GM12878 (cell line): ENCODE data around the gene DNAJB8.

Experiments
- CEBPB ChIP-seq, 2 experiments: fragments of 150-350 bp in 1 of 2; IDR thresholded peaks; 2 replicates each; pipeline ENCODE4 v1.6.1; 2012 to 2014; ENCODE audit warnings: low read depth in 2 of 2, low read length in 2 of 2, borderline replicate concordance in 1 of 2, inconsistent platforms in 1 of 2
- CHD2 ChIP-seq: IDR thresholded peaks from 2 replicates; pipeline ENCODE4 v1.6.1; 2011; ENCODE audit warnings: low read depth, low read length, improper control_type of control experiment, borderline replicate concordance
- GABPA ChIP-seq: IDR thresholded peaks from 2 replicates; pipeline ENCODE4 v1.6.1; 2014; ENCODE audit warnings: antibody characterized with exemption, low read depth, mild to moderate bottlenecking, inconsistent platforms
- KDM1A ChIP-seq: fragments of 200-600 bp; sonication (generic); IDR thresholded peaks from 2 replicates; pipeline ENCODE4 v1.6.1; 2016; ENCODE audit warnings: borderline replicate concordance
- POLR2AphosphoS2 ChIP-seq: IDR thresholded peaks from 2 replicates; pipeline ENCODE4 v1.6.1; 2011; ENCODE audit warnings: low read depth, mild to moderate bottlenecking, low read length, improper control_type of control experiment, moderate library complexity
- RCOR1 ChIP-seq: conservative IDR thresholded peaks from 2 replicates; pipeline ENCODE4 v1.6.1; 2012; ENCODE audit warnings: low read depth, low read length, improper control_type of control experiment
- TAF1 ChIP-seq: IDR thresholded peaks from 2 replicates; pipeline ENCODE4 v1.6.1; 2011; ENCODE audit warnings: mild to moderate bottlenecking, low read depth, low read length, borderline replicate concordance

- no peak for TF ChIP-seq CHD2
- no peak for TF ChIP-seq TAF1
- no peak for TF ChIP-seq RCOR1
- TF ChIP-seq GABPA: no peak
- TF ChIP-seq POLR2AphosphoS2: no peak
- no peak for TF ChIP-seq KDM1A
- no peak for TF ChIP-seq CEBPB (IDR thresholded peaks at IDR 0.05; ENCODE audit: borderline replicate concordance in 1 of 2, low read depth in 2 of 2, low read length in 2 of 2)
These were observed 41.4 kb downstream of the DNAJB8 start for GRCh38 chr3:128425142-128425845.
